Astrocyte (in vitro differentiated cells and primary cell): ENCODE results near the gene RICTOR.

Experiments
- CTCF ChIP-seq: IDR thresholded peaks from 2 replicates; pipeline ENCODE4 v1.5.1; 2011; ENCODE audit warnings: low read depth, mild to moderate bottlenecking, inconsistent platforms, low read length, moderate library complexity; ENCODE audit not compliant: insufficient read depth
- EZH2 ChIP-seq: IDR thresholded peaks from 2 replicates; pipeline ENCODE4 v1.6.1; 2012; ENCODE audit warnings: mild to moderate bottlenecking, low read length, inconsistent platforms; ENCODE audit not compliant: insufficient read depth

GRCh38 chr5:39063037-39063436, 11.2 kb downstream of the RICTOR start:
- TF ChIP-seq CTCF (no peak), EZH2 (no peak)
